NOMO-1 (cell line): ENCODE results near the gene SLC39A7.

Experiments
- DNase-seq, 2 experiments: peaks; one replicate each; lab custom pipeline; 2025; ENCODE audit not compliant: unreplicated experiment in 2 of 2; lab: John Stamatoyannopoulos, UW

The SLC39A7 gene

GRCh38 chr6:33204415-33205190 lies 3.9 kb downstream of the SLC39A7 start, which contains the start of gene HSD17B8:
Gene HSD17B8, plus strand, starts transcription at chr6:33204655. Its CDS starts 14 bp downstream, at chr6:33204669.
- peak; percentile 88 to 95 for DNase-seq

- no peak for DNase-seq
Measured at GRCh38 chr6:33205191-33206026, 4.7 kb downstream of the SLC39A7 start.

DNA sequence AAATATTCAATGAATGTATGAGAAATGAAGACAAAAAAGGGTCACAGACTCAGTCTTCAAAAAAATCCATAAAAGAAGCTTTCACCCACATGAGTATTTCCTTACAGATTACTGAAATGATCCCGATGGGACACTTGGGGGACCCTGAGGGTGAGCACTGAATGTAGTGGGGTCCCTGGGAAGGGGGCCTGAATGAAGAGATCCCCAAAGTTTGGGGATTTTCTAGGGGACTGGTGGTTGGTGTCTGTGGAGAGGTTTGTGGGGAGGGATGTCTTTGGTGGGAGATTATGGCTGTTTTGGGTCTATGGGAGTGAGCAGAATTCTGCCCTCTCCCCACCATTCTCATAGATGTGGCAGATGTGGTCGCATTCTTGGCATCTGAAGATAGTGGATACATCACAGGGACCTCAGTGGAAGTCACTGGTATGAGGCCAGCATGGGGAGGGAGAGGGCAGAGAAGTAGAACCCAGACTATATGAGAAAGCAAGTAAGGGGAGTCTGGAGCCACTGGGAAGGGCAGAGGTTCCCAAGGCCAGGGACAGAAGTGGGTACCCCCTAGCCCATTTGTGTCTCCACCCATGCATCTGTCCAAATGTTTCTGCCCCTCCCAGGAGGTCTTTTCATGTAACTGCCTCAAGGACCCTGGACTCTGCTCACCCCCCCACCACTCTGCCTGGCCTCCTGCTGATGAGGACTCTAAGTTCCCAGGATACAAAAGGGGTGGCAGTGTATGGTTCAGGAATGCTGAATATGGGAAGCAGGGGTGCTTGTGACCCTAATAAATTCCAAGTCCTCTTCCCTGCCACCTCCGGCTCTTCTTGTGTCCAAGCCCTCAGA lies 5.6 kb downstream of the SLC39A7 start:
- no peak for DNase-seq

- no peak for DNase-seq
Measured at GRCh38 chr6:33206864-33207551, 6.3 kb downstream of the SLC39A7 start.

DNA sequence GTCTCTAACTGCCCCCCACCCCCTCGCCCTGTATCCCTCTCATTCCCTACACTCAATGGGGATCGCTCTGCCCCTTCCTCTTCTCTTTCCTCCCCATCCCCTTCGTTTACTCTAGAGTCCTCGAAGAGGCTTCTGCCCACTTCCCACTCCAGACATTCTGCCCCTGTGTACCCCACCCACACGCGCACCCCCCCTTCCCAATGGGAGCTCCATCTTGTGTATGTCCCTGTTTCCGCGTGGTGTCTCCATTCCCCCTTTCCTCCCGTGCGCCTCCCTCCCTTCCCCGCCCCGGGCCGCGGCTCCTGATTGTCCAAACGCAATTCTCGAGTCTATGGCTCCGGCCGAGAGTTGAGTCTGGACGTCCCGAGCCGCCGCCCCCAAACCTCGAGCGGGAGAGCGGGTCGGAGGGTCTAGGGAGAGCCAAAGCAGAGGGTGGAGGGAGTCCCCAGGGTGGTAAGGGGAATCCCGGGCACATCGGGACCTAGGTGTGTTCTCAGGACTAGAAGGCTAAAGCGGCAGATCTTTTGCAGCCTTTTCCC lies 7.0 kb downstream of the SLC39A7 start:
- DNase-seq, result no peak

DNA sequence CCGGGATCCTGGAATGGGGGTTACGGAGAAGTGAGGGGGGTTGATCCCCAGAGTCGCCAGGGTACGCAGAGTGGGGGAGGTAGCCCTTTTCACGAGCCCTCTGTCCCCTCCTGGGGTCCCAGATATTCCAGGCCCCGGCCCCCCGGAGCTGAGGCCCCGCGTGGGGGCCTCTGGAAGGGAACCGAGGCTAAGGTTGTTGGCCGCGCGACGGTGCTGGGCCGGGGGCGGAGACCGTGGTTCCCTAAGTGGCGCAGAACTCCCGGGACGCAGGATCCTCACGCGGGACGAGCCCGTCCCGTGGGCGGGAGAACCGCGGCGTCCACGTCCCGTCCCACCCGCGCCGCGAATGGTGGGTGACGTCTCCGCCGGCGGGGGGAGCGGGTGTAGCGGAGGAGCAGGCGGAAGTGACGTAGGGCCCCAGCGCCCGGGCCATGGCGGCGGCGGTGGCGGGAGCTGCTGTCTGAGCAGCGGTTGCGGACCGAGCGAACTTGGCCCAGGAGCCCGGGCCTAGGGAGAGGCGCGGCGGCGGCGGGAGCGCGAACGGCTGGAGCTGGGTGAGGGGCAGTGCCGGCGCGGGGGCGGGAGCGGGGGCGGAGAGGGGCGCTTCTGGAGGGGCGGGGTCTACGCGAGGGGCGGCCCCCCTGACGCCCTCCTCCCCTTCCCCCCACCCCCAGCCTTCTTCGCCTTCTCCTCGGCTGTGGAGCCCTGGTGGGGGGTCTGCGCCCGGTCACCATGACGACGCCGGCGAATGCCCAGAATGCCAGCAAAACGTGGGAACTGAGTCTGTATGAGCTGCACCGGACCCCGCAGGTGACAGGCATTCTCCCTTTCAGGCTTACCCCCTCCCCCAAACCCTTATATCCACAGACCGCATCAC lies 7.7 kb downstream of the SLC39A7 start, which contains the start of gene RING1:
RING1 (plus strand) TSS at position 410 of the 877 bp plus-strand sequence; CDS start at position 733, 323 bp downstream.
- DNase-seq, result peak; percentile 79 to 80

GRCh38 chr6:33209856-33210255 lies 9.2 kb downstream of the SLC39A7 start:
- DNase-seq, result no peak

DNA sequence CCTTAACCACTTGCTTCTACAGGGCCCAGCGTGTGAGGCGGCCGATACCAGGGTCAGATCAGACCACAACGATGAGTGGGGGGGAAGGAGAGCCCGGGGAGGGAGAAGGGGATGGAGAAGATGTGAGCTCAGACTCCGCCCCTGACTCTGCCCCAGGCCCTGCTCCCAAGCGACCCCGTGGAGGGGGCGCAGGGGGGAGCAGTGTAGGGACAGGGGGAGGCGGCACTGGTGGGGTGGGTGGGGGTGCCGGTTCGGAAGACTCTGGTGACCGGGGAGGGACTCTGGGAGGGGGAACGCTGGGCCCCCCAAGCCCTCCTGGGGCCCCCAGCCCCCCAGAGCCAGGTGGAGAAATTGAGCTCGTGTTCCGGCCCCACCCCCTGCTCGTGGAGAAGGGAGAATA lies 10.5 kb downstream of the SLC39A7 start:
- DNase-seq, result no peak

DNA sequence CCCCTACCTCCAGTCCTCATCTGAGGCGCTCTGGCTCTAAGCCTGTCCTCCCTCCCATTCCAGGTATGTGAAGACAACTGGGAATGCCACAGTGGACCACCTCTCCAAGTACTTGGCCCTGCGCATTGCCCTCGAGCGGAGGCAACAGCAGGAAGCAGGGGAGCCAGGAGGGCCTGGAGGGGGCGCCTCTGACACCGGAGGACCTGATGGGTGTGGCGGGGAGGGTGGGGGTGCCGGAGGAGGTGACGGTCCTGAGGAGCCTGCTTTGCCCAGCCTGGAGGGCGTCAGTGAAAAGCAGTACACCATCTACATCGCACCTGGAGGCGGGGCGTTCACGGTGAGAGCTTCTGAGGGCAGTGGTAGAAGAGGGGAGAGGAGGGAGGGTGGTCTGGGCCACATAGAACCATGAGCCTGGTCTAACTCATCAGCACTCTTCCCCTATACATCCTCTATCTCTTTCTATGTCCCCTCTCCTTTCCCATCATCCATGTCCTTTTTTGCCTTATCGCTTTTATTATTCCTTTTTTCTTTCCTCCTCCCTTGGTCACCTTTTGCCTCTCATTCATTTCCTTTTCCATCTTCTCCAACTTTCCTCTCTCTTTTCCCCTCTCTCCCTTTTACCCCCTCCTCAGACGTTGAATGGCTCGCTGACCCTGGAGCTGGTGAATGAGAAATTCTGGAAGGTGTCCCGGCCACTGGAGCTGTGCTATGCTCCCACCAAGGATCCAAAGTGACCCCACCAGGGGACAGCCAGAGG lies 11.2 kb downstream of the SLC39A7 start:
- no peak for DNase-seq

GRCh38 chr6:33212857-33213165 lies 12.1 kb downstream of the SLC39A7 start:
- DNase-seq, result no peak

DNA sequence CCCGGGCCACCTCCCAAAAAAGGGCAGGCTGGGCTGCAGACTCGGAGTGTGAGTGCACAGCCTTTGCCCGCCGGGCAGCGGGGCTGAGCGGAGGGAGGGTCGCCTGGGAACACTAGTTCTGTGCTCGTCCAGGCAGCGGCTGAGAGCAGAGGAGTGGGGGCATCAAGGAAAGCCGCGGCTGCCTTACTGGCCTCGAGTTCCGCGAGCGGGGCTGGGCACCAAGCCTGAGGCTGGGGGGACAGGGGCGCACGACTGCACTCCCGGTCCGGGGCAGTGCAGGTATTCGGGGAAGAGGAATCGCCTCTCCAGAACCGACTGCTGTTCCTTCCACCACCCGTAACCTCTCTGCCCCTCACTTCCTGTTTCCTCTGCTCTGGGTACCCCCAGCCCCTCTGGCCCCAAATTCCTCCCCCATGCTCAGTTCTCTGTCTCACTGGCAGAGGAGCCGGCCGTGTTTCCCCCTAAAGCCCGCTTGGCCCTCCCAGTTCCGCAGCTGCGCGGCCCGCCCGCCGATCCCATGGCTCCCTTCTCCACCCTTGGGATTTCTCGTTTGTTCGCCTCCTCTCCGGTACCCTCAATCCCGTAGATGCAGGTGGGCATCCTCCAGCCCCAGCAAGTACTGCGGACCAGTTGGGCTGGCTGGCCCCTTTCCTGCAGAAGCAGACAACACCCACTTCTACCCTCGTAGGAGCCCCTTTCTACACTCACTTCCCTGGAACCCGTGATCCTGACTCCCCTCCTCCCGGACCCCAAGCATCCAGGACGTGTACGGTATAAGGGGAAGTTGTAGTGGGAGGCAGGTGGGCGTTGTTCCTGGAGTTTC lies 12.7 kb downstream of the SLC39A7 start:
- DNase-seq, result peak; percentile 20 to 34

- no peak for DNase-seq
Measured at GRCh38 chr6:33213989-33214335, 13.3 kb downstream of the SLC39A7 start.

DNA sequence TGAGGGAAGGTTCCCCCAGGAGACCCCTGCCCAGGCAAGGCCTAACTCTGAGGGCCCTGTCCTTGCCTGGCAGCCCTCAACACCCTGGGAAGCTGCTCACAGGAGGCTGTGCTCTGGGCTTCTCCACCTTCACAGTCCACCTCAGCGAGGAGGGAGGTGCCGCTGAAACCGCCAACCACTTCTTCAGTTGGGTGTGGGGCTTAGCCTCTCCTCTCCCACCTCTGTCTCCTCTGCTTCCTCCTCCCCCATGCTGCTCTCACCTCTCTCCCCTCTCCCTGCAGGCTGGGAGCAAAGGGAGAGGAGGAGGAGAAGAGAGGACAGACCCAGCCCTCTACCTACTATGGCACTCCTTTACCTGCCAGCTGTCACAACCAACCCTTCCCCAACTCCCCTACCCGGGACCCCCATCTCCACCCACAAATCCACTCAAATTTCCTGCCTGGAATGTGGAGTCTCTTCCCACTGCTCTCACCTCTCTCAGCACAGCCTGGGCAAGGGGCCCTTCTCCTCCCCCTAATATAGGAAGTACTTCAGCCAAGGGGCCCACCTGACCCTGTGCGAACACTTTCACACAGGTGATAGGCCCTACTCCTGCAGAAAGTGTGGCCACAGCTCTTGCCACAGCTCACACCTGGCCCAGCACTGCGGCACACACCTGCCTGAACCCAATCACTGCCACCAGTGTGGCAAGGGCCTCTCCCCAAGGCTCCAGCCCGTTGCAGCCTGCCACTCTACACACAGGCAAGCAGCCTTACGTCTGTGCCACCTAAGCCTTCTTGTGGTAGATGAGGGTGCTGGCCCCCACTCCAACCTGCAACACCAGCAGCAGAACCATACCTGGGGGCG lies 14.8 kb downstream of the SLC39A7 start:
- DNase-seq, result no peak

DNA sequence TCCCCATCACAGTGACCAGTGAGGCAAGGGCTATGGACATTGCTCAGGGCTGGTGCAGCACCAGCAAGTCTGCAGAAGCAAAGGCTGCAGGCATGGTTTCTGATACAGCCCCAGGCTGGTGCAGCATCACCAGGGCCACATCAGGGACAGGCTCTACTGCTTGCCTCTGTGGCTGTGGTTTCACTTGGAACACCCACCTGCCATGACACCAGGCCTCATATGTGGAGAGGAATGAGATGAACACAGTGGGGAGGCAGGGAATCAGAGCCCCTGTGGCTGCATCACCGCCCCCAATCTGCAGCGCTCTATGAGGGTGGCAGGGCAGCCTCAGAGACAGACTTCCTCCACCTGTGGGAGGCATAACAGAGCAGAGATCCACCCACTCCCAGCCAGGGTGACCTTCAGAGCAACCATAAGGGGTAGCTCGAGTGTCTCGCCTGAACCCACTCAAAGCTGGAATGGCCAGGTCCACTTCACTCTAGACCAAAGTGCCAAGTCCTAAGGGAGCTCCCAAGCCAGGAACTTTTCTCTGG lies 15.5 kb downstream of the SLC39A7 start:
- DNase-seq, result no peak

DNA sequence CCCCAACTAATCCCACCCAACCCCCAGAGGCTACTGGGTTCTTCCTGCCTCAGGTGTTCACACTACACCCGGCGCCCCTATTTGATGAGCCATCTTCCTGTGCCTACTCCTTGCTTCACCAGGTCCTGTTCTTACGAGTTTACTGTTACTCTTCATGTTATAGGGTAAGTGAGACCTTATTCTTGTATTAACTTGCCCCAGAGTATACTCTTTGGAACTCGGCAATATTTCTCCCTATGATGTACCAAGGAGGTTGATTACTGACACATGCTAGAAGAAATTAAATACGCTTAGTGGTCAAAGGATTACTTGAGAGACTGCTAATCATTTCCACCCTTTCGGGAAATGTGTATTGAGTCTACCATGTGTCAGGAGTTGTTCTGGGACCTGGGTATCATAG lies 16.6 kb downstream of the SLC39A7 start:
- DNase-seq, result no peak

DNA sequence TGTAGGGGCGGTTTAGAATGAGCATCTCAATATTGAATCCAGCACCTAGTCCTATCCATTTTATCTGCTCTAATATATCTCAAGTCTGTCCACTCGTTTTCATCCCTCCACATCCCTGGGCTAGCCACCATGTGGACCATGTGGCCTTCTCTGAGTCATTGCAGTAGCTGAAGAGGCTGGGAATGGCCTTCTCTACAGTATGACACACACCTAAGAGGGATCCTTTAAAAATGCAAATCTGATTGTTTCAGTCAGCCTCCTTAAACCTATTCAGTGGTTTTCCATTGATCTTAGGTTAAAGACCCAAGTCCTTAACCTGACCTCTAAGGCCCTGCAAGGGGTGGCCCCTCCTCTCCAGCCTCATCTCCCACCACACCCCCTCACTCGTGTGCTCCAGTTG lies 17.0 kb downstream of the SLC39A7 start:
- no peak for DNase-seq
